ENCODE data around the gene TSPEAR.

TSPEAR gene

GRCh38 chr21:44494418-44494817 is 217.0 kb downstream of the TSPEAR start:
- DNase-seq (ENCODE audit: low read depth in 4 of 4, low spot score in 1 of 4), result no peak

- no peak for DNase-seq (ENCODE audit: low read depth in 4 of 4, low spot score in 1 of 4)
These were observed 218.6 kb downstream of the TSPEAR start for GRCh38 chr21:44492567-44493385.

- DNase-seq (ENCODE audit: low read depth in 4 of 4, low spot score in 1 of 4), result no peak
These were observed 220.6 kb downstream of the TSPEAR start for GRCh38 chr21:44490816-44491215.

- no peak for DNase-seq (ENCODE audit: low read depth in 4 of 4, low spot score in 1 of 4)
These were observed 221.0 kb downstream of the TSPEAR start for GRCh38 chr21:44490405-44490804.

GRCh38 chr21:44489962-44490361 is 221.4 kb downstream of the TSPEAR start:
- no peak for DNase-seq (ENCODE audit: low read depth in 4 of 4, low spot score in 1 of 4)

- DNase-seq (ENCODE audit: low read depth in 4 of 4, low spot score in 1 of 4), result peak in 3 of 4 experiments; percentile 32 to 41 (median 33)
These were observed 223.5 kb downstream of the TSPEAR start for GRCh38 chr21:44487831-44488230.

GRCh38 chr21:44486302-44486701 is 225.1 kb downstream of the TSPEAR start:
- no peak for DNase-seq (ENCODE audit: low read depth in 4 of 4, low spot score in 1 of 4)

- DNase-seq (ENCODE audit: low read depth in 4 of 4, low spot score in 1 of 4), result no peak
These were observed 225.6 kb downstream of the TSPEAR start for GRCh38 chr21:44485796-44486195.

- DNase-seq (ENCODE audit: low read depth in 4 of 4, low spot score in 1 of 4), result peak in 3 of 4 experiments; percentile 30 to 42 (median 33)
These were observed 226.0 kb downstream of the TSPEAR start for GRCh38 chr21:44485254-44485793.

- DNase-seq (ENCODE audit: low read depth in 4 of 4, low spot score in 1 of 4), result no peak
These were observed 226.7 kb downstream of the TSPEAR start for GRCh38 chr21:44484498-44485253.

- no peak for DNase-seq (ENCODE audit: low read depth in 4 of 4, low spot score in 1 of 4)
These were observed 227.8 kb downstream of the TSPEAR start for GRCh38 chr21:44483288-44484237.

GRCh38 chr21:44482581-44483287 is 228.6 kb downstream of the TSPEAR start:
- no peak for DNase-seq (ENCODE audit: low read depth in 4 of 4, low spot score in 1 of 4)

GRCh38 chr21:44480200-44481053 is 230.9 kb downstream of the TSPEAR start:
- no peak for DNase-seq (ENCODE audit: low read depth in 4 of 4, low spot score in 1 of 4)

GRCh38 chr21:44479556-44480199 is 231.7 kb downstream of the TSPEAR start:
- DNase-seq (ENCODE audit: low read depth in 4 of 4, low spot score in 1 of 4), result peak in 2 of 4 experiments; percentile 25 to 27

GRCh38 chr21:44478801-44479167 is 232.6 kb downstream of the TSPEAR start:
- no peak for DNase-seq (ENCODE audit: low read depth in 4 of 4, low spot score in 1 of 4)

- no peak for DNase-seq (ENCODE audit: low read depth in 4 of 4, low spot score in 1 of 4)
These were observed 233.1 kb downstream of the TSPEAR start for GRCh38 chr21:44478124-44478800.

GRCh38 chr21:44477712-44478111 is 233.7 kb downstream of the TSPEAR start:
- DNase-seq (ENCODE audit: low read depth in 4 of 4, low spot score in 1 of 4), result no peak

- DNase-seq (ENCODE audit: low read depth in 4 of 4, low spot score in 1 of 4), result no peak
These were observed 234.2 kb downstream of the TSPEAR start for GRCh38 chr21:44477131-44477530.
